GM19023 (cell line): ENCODE measurements around the gene MBD5.
A peak's percentile ranks its signal among the peaks of the same experiment; 100 is the strongest.

Experiments used
- ATAC-seq: cut with Tn5 transposase; IDR thresholded peaks from one replicate; pipeline ENCODE4 v1.9.1; 2021; ENCODE audit warnings: mild to moderate bottlenecking, moderate library complexity; ENCODE audit not compliant: unreplicated experiment

The MBD5 gene

GRCh38 chr2:148108385-148108784 is 87.5 kb downstream of the MBD5 start:
- ATAC-seq = no peak

GRCh38 chr2:148110184-148110583 is 89.3 kb downstream of the MBD5 start:
- no peak for ATAC-seq

GRCh38 chr2:148122788-148123187 is 101.9 kb downstream of the MBD5 start:
- no peak for ATAC-seq

- ATAC-seq = no peak
These were observed 103.4 kb downstream of the MBD5 start for GRCh38 chr2:148124271-148124670.

- ATAC-seq = no peak
These were observed 109.7 kb downstream of the MBD5 start for GRCh38 chr2:148130581-148130980.

- no peak for ATAC-seq
These were observed 111.5 kb downstream of the MBD5 start for GRCh38 chr2:148132412-148132811.

- no peak for ATAC-seq
These were observed 114.8 kb downstream of the MBD5 start for GRCh38 chr2:148135705-148136104.

GRCh38 chr2:148136441-148136840 is 115.5 kb downstream of the MBD5 start:
- ATAC-seq = no peak

- ATAC-seq = no peak
These were observed 141.1 kb downstream of the MBD5 start for GRCh38 chr2:148161909-148162435.

- no peak for ATAC-seq
These were observed 142.0 kb downstream of the MBD5 start for GRCh38 chr2:148162871-148163270.

GRCh38 chr2:148165975-148166374 is 145.1 kb downstream of the MBD5 start:
- no peak for ATAC-seq

GRCh38 chr2:148167241-148167766 is 146.4 kb downstream of the MBD5 start:
- ATAC-seq = no peak

- no peak for ATAC-seq
These were observed 147.0 kb downstream of the MBD5 start for GRCh38 chr2:148167855-148168254.

- ATAC-seq = no peak
These were observed 151.4 kb downstream of the MBD5 start for GRCh38 chr2:148172131-148172753.

- no peak for ATAC-seq
These were observed 152.3 kb downstream of the MBD5 start for GRCh38 chr2:148173168-148173567.

GRCh38 chr2:148177559-148177958 is 156.7 kb downstream of the MBD5 start:
- no peak for ATAC-seq

- no peak for ATAC-seq
These were observed 158.8 kb downstream of the MBD5 start for GRCh38 chr2:148179724-148180123.

GRCh38 chr2:148184976-148185375 is 164.1 kb downstream of the MBD5 start:
- ATAC-seq = no peak

GRCh38 chr2:148194882-148195281 is 174.0 kb downstream of the MBD5 start:
- ATAC-seq = no peak

GRCh38 chr2:148201075-148202004 is 180.4 kb downstream of the MBD5 start:
- ATAC-seq = peak; percentile 73

- ATAC-seq = no peak
These were observed 181.3 kb downstream of the MBD5 start for GRCh38 chr2:148202237-148202636.

GRCh38 chr2:148207111-148207510 is 186.2 kb downstream of the MBD5 start:
- ATAC-seq = no peak
